ENCODE results near the gene RAB42. TPM values are rescaled to one million over a fixed set of nuclear protein-coding genes. Genes with fewer than 3 reads are reported as not detected.

The RAB42 gene
- total RNA-seq, 1 donor from 2014 or later, result 3.2 TPM

Other genes starting within 250 kb of the RAB42 start
- gene PHACTR4, start 222.5 kb upstream of the RAB42 start, total RNA-seq, result 10.3 and 13.3 TPM in 2 replicates
- gene RCC1, start 86.2 kb upstream of the RAB42 start, total RNA-seq, result 40.1 and 46.6 TPM in 2 replicates
- gene TRNAU1AP, start 39.2 kb upstream of the RAB42 start, total RNA-seq, result 17.7 and 19.2 TPM in 2 replicates
- 17.9 and 22.6 TPM in 2 replicates for gene TAF12, start 50.8 kb downstream of the RAB42 start, total RNA-seq
- gene RNU11, start 56.3 kb downstream of the RAB42 start, total RNA-seq, result not detected in 2 replicates
- 3.7 and 6.3 TPM in 2 replicates for gene GMEB1, start 76.5 kb downstream of the RAB42 start, total RNA-seq
- 60.1 and 76.0 TPM in 2 replicates for gene YTHDF2, start 144.7 kb downstream of the RAB42 start, total RNA-seq
- not detected in 2 replicates for gene OPRD1, start 219.9 kb downstream of the RAB42 start, total RNA-seq

All from lung microvascular endothelial cell (primary cell).